ENCODE data around the gene FASTKD3.
"Not testable (repeated sequence)": the region's sequence is repeated elsewhere in the genome, so short reads cannot be mapped to it uniquely, and the experiment has no call there.

GRCh38 chr5:7911429-7911771, 42.6 kb upstream of the FASTKD3 start:
- TF ChIP-seq EZH2 (IDR thresholded peaks at IDR 0.05; ENCODE audit: borderline replicate concordance, insufficient read depth, low read depth, low read length, poor library complexity, severe bottlenecking); CTCF (IDR thresholded peaks at IDR 0.05): not testable (repeated sequence)
